IPS DF 19.7 (cell line): Measurements from ENCODE around the gene TEX19.

Experiments used
- DNase-seq: peaks from one replicate; pipeline ENCODE4 v3.0.0-alpha.2; 2013; ENCODE audit warnings: low read depth, low spot score

Gene TEX19

GRCh38 chr17:82358465-82359350, at the start of gene TEX19:
Gene TEX19, plus strand, starts transcription at chr17:82359247. Its CDS starts 2,904 bp downstream, at chr17:82362151.
- no peak for DNase-seq

GRCh38 chr17:82309656-82310570, 49.1 kb upstream of the TEX19 start:
- DNase-seq = no peak

GRCh38 chr17:82310877-82311276, 48.2 kb upstream of the TEX19 start:
- DNase-seq = no peak

- no peak for DNase-seq
Observed at GRCh38 chr17:82311971-82312370, 47.1 kb upstream of the TEX19 start.

- DNase-seq = no peak
Observed at GRCh38 chr17:82313195-82314011, 45.6 kb upstream of the TEX19 start.

GRCh38 chr17:82314012-82314726, 44.9 kb upstream of the TEX19 start:
- no peak for DNase-seq

GRCh38 chr17:82314727-82315605, 44.1 kb upstream of the TEX19 start:
- DNase-seq = no peak

- DNase-seq = no peak
Observed at GRCh38 chr17:82315703-82316358, 43.2 kb upstream of the TEX19 start.

GRCh38 chr17:82316651-82317393, 42.2 kb upstream of the TEX19 start:
- no peak for DNase-seq

GRCh38 chr17:82317394-82318168, 41.5 kb upstream of the TEX19 start, which contains the start of gene CD7:
Gene CD7, minus strand, starts transcription at chr17:82317608. Its CDS starts 113 bp downstream, at chr17:82317495.
- DNase-seq = no peak

- no peak for DNase-seq
Observed at GRCh38 chr17:82318169-82318498, 40.9 kb upstream of the TEX19 start.

GRCh38 chr17:82318772-82319606, 40.1 kb upstream of the TEX19 start:
- no peak for DNase-seq

- DNase-seq = no peak
Observed at GRCh38 chr17:82319619-82320062, 39.4 kb upstream of the TEX19 start.

- DNase-seq = no peak
Observed at GRCh38 chr17:82320140-82320840, 38.8 kb upstream of the TEX19 start.

- DNase-seq = no peak
Observed at GRCh38 chr17:82320956-82321927, 37.8 kb upstream of the TEX19 start.
